ENCODE data around the gene TFEB.

TFEB gene

GRCh38 chr6:41736800-41737555, 1.6 kb upstream of the TFEB start:
- no peak for DNase-seq

GRCh38 chr6:41736186-41736733, 852 bp upstream of the TFEB start:
- DNase-seq = no peak

- peak in 13 of 14 donors; percentile 80 to 95 (median 90) for DNase-seq
Measured at GRCh38 chr6:41734666-41735426, 562 bp downstream of the TFEB start.

GRCh38 chr6:41733707-41734665, 1.4 kb downstream of the TFEB start:
- DNase-seq = peak in 12 of 14 donors; percentile 74 to 96 (median 91)

GRCh38 chr6:41733360-41733706, 2.1 kb downstream of the TFEB start:
- peak in 3 of 14 donors; percentile 28 to 71 (median 68) for DNase-seq

GRCh38 chr6:41732591-41733359, 2.6 kb downstream of the TFEB start:
- DNase-seq = peak in 3 of 14 donors; percentile 64 to 73 (median 67)

GRCh38 chr6:41732149-41732548, 3.3 kb downstream of the TFEB start:
- DNase-seq = no peak

GRCh38 chr6:41731561-41732086, 3.8 kb downstream of the TFEB start:
- DNase-seq = peak in 1 of 14 donors; percentile 62

- peak in 2 of 14 donors; percentile 19 to 59 for DNase-seq
Measured at GRCh38 chr6:41730531-41731436, 4.6 kb downstream of the TFEB start.

- no peak for DNase-seq
Measured at GRCh38 chr6:41729624-41730023, 5.8 kb downstream of the TFEB start.

- DNase-seq = no peak
Measured at GRCh38 chr6:41728954-41729353, 6.5 kb downstream of the TFEB start.

- peak in 7 of 14 donors; percentile 48 to 90 (median 64) for DNase-seq
Measured at GRCh38 chr6:41728073-41728936, 7.1 kb downstream of the TFEB start.

- DNase-seq = peak in 1 of 14 donors; percentile 45
Measured at GRCh38 chr6:41727705-41728072, 7.7 kb downstream of the TFEB start.

GRCh38 chr6:41726876-41727275, 8.5 kb downstream of the TFEB start:
- DNase-seq = no peak

GRCh38 chr6:41724586-41725501, 10.6 kb downstream of the TFEB start:
- DNase-seq = peak in 1 of 14 donors; percentile 32

- DNase-seq = peak in 1 of 14 donors; percentile 33
Measured at GRCh38 chr6:41724228-41724580, 11.2 kb downstream of the TFEB start.

GRCh38 chr6:41723530-41724227, 11.7 kb downstream of the TFEB start:
- peak in 8 of 14 donors; percentile 32 to 76 (median 52) for DNase-seq
